Left ventricle myocardium inferior (tissue), 1 donor: ENCODE results near the gene CALN1. TPM values are rescaled to one million over a fixed set of nuclear protein-coding genes. Genes with fewer than 3 reads are reported as not detected.
"Not testable (repeated sequence)": the region's sequence is repeated elsewhere in the genome, so short reads cannot be mapped to it uniquely, and the experiment has no call there.

ENCODE experiments used
- DNase-seq: peaks from one replicate; pipeline ENCODE4 v3.0.0-alpha.2; 2020
- H3K27ac ChIP-seq: fragments of 200-600 bp; replicated peaks from 2 replicates; pipeline ENCODE4 v1.8.0; 2021
- H3K27me3 ChIP-seq: fragments of 200-600 bp; 2 replicates; pipeline ENCODE4 v1.8.0; 2021; ENCODE audit warnings: low read depth
- H3K36me3 ChIP-seq: fragments of 200-600 bp; 2 replicates; pipeline ENCODE4 v1.8.0; 2021
- H3K4me1 ChIP-seq: fragments of 200-600 bp; 2 replicates; pipeline ENCODE4 v1.8.0; 2021
- H3K4me3 ChIP-seq: fragments of 200-600 bp; 2 replicates; pipeline ENCODE4 v1.8.0; 2021; ENCODE audit warnings: mild to moderate bottlenecking, moderate library complexity
- H3K9me3 ChIP-seq: fragments of 200-600 bp; replicated peaks from 2 replicates; pipeline ENCODE4 v1.8.0; 2021
- intact Hi-C: fragments of 100-400 bp; cut with micrococcal nuclease; formaldehyde crosslinking; loops from one replicate; pipeline ENCODE4 v1.11.0; 2022
- total RNA-seq: library from RNA; stranded (reverse); fragmentation: NEBNext Ultra II Directional; extraction: Animal tissue kit (Norgen Biotek cat#: 25700); gene quantifications from one replicate; pipeline ENCODE4 v1.2.1, GENCODE V29; 2021
- TF ChIP-seq, protein P1 (sequence below): fragments of 200-600 bp; IDR thresholded peaks from 2 replicates; pipeline ENCODE4 v1.8.0; 2021; ENCODE audit warnings: antibody characterized with exemption, mild to moderate bottlenecking, borderline replicate concordance
- donor health status: DM: no; HTN: yes; CAD: no; lungs with severe emphysema.

CALN1 gene
- total RNA-seq, 1 donor from 2014 or later: not detected

DNA sequence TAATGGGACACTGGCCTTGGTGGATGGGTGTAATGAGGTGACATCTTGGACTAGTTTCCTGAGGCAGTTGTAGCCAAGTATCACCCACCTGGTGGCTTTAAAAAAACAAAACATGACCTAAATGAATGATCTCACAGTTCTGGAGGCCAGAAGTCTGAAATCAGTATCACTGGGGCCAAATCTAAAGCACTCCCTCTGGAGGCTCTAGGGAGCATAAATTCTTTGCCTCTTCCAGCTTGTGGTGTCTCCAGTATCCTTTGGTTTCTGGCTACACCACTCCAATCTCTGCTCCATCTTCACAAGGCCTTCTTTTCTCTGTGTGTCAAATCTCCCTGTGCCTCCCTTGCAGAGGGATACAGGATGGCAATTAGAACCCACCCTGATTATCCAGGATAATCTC, 342.9 kb downstream of the CALN1 start:
- TF ChIP-seq, protein P1, sequence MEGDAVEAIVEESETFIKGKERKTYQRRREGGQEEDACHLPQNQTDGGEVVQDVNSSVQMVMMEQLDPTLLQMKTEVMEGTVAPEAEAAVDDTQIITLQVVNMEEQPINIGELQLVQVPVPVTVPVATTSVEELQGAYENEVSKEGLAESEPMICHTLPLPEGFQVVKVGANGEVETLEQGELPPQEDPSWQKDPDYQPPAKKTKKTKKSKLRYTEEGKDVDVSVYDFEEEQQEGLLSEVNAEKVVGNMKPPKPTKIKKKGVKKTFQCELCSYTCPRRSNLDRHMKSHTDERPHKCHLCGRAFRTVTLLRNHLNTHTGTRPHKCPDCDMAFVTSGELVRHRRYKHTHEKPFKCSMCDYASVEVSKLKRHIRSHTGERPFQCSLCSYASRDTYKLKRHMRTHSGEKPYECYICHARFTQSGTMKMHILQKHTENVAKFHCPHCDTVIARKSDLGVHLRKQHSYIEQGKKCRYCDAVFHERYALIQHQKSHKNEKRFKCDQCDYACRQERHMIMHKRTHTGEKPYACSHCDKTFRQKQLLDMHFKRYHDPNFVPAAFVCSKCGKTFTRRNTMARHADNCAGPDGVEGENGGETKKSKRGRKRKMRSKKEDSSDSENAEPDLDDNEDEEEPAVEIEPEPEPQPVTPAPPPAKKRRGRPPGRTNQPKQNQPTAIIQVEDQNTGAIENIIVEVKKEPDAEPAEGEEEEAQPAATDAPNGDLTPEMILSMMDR: peak; percentile 17
- intact Hi-C loops: no loop called here

GRCh38 chr7:72065764-72066163, 346.4 kb downstream of the CALN1 start:
- H3K27me3 ChIP-seq, H3K27ac ChIP-seq, intact Hi-C loops, DNase-seq, H3K4me1 ChIP-seq, H3K4me3 ChIP-seq, H3K9me3 ChIP-seq, H3K36me3 ChIP-seq: not testable (repeated sequence)

More for the DNA sequence above, 342.9 kb downstream of the CALN1 start:
- Histone ChIP-seq H3K27ac (no peak overlapping the region), H3K4me1 (no peaks in the 10 kb centered on the region), H3K9me3 (peaks cover 27% of the 10 kb centered on the region), H3K4me3 (no peak overlapping the region), H3K27me3 (no peaks in the 10 kb centered on the region), H3K36me3 (no peaks in the 10 kb centered on the region)
- no peak for DNase-seq

DNA sequence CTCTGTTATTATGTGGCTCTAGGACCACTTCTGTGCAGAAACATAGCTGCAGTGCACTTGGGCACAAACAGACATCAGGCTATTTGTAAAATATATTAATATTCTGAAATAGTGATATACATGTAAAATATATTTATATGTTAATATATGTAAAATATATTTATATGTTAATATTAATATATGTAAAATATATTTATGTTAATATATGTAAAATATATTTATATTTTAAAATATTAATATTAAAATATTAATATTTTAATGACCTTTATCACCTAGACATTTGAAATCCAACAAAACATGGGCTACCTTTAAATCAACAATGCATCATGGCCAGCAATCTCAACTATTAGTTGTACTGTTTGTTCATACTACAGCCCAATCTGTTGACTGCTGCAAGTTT, 347.2 kb downstream of the CALN1 start:
- Histone ChIP-seq H3K27ac (no peak overlapping the region), H3K27me3 (no peaks in the 10 kb centered on the region), H3K36me3 (no peaks in the 10 kb centered on the region), H3K4me3 (no peak overlapping the region), H3K9me3 (no peaks in the 10 kb centered on the region), H3K4me1 (no peaks in the 10 kb centered on the region)
- DNase-seq: no peak
- intact Hi-C loops: no loop called here
- TF ChIP-seq, protein P1: no peak

DNA sequence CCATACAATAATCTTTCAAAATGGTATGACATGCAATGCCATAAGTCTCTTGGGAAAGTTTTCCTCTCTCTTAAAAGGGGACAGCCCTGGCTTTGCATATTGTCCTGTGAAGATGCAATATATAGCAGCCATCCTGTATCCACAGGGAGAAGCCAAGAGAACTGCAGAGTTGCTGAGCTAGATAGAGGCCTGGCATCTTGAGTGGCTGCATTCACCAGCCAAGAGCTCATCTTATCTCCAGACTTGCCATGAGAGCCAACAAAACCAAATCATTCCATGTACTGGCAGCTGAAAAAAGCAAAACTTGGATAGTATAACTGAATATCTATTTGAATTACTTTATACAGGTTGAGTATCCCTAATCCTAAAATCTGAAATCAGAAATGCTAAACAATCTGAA, 348.8 kb downstream of the CALN1 start:
- H3K27ac ChIP-seq: no peak overlapping the region
- no peak overlapping the region for H3K4me3 ChIP-seq
- H3K4me1 ChIP-seq: no peaks in the 10 kb centered on the region
- TF ChIP-seq, protein P1: no peak
- no peaks in the 10 kb centered on the region for H3K36me3 ChIP-seq
- intact Hi-C loops: no loop called here
- DNase-seq: no peak
- H3K9me3 ChIP-seq: no peaks in the 10 kb centered on the region
- H3K27me3 ChIP-seq: no peaks in the 10 kb centered on the region

- no peak for DNase-seq
- no peaks in the 10 kb centered on the region for H3K27me3 ChIP-seq
- no peaks in the 10 kb centered on the region for H3K4me1 ChIP-seq
- intact Hi-C loops: no loop called here
- no peak overlapping the region for H3K27ac ChIP-seq
- H3K4me3 ChIP-seq: no peak overlapping the region
- H3K36me3 ChIP-seq: no peaks in the 10 kb centered on the region
- TF ChIP-seq, protein P1: no peak
- H3K9me3 ChIP-seq: no peaks in the 10 kb centered on the region
These were observed 349.5 kb downstream of the CALN1 start for GRCh38 chr7:72062666-72063065.

GRCh38 chr7:72059925-72060324, 352.2 kb downstream of the CALN1 start:
- no peak for DNase-seq
- intact Hi-C loops: no loop called here
- no peak overlapping the region for H3K4me3 ChIP-seq
- no peaks in the 10 kb centered on the region for H3K4me1 ChIP-seq
- TF ChIP-seq, protein P1: no peak
- H3K9me3 ChIP-seq: no peaks in the 10 kb centered on the region
- H3K36me3 ChIP-seq: no peaks in the 10 kb centered on the region
- H3K27ac ChIP-seq: no peak overlapping the region
- H3K27me3 ChIP-seq: no peaks in the 10 kb centered on the region
